Left lobe of liver (tissue), 2 donors: Measurements from ENCODE around the gene RGMB. TPM values are rescaled to one million over a fixed set of nuclear protein-coding genes. Genes with fewer than 3 reads are reported as not detected.
"Not testable (repeated sequence)": the region's sequence is repeated elsewhere in the genome, so short reads cannot be mapped to it uniquely, and the experiment has no call there.

ENCODE experiments used
- ATAC-seq: fragments of 200-7000 bp; cut with Tn5 transposase; one replicate; pipeline ENCODE4 v1.9.1; 2020; ENCODE audit warnings: mild to moderate bottlenecking, moderate library complexity
- DNase-seq: peaks from one replicate; pipeline ENCODE4 v3.0.0-alpha.2; 2020; ENCODE audit warnings: low spot score
- total RNA-seq: library from RNA; stranded (reverse); gene quantifications from one replicate; pipeline ENCODE4 v1.2.1, GENCODE V29; 2021
- donor health status: DM: no; HTN: no; CAD: no; lungs with moderate emphysema.
- donor health status: DM: no; HTN: yes; CAD: no.

RGMB gene, protein sequence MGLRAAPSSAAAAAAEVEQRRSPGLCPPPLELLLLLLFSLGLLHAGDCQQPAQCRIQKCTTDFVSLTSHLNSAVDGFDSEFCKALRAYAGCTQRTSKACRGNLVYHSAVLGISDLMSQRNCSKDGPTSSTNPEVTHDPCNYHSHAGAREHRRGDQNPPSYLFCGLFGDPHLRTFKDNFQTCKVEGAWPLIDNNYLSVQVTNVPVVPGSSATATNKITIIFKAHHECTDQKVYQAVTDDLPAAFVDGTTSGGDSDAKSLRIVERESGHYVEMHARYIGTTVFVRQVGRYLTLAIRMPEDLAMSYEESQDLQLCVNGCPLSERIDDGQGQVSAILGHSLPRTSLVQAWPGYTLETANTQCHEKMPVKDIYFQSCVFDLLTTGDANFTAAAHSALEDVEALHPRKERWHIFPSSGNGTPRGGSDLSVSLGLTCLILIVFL
- 6.0 TPM for total RNA-seq

DNA sequence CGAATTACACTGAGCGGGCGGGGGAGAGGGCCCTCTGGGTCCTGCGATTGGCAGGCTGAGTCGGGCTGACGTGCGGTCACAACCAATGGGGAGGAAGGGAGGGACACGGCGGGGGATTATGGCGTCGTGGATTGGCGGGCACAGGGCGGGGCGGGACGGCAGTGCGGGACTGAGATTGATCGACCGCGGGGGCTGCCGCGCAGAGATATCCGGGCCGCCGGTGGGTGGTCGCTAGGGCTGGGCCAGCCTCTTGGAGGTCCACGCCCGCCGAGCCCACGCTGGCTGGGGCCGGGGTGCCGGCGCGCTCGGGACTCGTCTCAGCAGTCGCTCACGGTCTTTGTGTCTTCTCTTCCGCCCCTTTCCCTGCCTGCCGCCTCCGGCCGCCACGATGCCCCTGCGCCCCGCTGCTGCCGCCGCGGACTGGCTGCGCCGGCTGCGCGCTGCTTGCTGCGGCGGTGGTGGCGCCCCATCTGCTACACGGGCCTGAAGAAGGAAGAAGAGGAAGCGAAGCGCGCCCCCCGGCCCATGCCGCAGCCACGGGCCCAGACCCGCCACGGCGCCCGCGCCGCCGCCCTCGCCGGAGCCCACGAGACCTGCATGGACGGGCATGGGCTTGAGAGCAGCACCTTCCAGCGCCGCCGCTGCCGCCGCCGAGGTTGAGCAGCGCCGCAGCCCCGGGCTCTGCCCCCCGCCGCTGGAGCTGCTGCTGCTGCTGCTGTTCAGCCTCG lies at the start of gene RGMB:
Gene RGMB (plus strand): TSS at position 200 of the 728 bp plus-strand sequence. CDS start 408 bp downstream, at position 608.
- ATAC-seq (peak; percentile 85), DNase-seq (peak; percentile 98)

DNA sequence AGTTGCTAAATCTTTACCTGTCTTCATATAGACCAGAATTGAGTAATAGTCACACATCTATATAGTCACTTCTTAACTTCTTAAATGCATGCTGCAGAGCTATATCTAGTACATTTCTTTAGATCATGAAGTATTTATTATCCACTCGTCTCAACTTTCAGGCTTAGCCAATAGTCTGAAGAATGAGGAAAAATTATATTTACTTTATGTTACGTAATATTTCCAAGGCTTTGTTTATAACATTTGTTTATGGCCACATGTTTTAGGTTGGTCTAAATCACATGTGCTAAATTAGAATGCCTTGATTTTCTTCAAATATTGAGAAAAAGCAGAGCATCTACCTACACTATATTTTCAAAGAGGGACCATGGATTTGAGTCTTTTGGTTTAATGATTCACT lies 47.2 kb upstream of the RGMB start:
- no peak for ATAC-seq
- no peak for DNase-seq

DNA sequence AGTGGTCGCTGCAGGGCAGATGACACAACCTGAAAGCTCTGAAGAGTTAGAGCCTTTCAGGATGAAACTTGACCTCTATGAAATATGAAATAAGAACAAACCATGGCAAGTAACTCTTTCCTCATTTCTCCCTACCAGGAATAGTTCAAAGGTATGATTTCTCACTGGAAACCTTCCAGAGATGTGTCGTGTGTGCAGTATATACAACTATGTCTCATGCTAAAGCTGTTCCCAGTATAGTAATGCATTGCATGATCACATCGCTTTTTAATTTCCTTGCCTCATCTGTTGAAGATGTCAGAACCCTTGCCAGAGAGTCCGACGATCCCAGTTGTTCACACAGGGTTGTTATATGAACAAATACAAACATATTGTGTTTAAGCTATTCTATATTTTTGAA lies 45.8 kb upstream of the RGMB start:
- ATAC-seq (no peak), DNase-seq (no peak)

DNA sequence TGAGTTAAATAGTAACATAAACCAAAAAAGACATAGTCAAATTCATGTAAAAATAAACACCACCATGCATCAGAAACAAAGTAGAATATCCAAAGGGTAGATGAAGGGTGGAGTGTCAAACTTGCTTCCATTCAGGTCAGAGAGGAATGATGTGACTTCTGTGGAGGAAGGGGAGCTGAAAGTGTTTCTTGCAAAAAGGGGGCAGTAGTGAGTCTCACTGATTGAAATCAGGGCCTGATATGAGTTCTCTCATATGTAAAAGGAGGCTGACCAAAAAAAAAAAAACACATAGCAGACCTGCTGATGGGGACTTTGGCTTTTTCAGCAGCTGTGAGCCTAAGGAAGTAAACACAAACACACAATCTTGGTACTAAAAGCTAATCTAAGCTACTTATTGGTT lies 38.8 kb upstream of the RGMB start:
- ATAC-seq (no peak), DNase-seq (no peak)

DNA sequence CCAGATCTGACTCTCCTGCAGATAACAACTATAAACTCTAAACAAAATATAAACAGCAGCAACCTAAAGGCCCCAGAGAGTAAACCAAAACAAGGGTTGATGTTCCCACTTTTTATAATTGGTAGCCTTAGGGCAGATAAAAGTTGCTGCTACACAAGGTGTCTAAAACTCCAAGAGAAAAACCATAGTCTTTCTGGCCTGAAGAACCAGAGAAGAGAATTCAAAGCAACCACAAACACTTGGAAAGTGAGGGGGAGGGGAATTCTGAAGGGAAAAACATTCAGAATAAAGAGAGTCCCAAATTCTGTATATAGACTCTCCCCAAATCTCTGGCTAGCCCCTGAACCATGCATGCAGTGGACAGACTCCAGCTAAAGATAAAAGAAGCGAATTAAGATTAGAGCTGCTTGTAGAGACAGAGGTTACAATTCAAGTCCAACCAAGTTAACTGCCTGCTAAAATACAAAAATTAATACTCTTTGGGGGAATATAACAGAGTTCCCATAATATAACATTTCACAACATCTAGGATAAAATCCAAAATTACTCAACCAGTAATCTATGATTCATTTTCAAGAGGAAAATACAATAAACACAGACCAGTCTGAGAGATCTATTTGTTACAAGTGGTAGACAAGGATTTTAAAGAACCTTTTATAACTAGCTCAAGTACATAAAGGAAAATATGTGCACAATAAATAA lies 37.5 kb upstream of the RGMB start:
- ATAC-seq (no peak), DNase-seq (no peak)

DNA sequence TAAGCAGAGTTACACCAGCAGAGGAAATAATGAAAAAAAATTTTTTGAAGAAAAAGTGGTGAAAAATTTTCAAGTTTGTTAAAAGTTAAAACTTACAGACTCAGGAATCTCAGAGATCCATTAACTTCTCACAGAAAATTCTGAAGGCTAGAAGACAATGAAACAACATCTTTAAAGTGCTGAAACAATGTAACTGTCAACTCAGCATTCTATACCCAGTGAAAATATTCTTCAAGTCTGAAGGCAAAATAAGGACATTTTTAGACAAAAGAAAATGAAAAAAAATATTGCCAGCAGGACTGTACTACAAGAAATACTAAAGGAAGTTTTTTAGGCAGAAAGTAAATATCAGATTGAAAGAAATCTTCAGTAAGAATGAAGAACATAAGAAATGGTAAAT lies 36.7 kb upstream of the RGMB start:
- ATAC-seq (no peak), DNase-seq (no peak)

DNA sequence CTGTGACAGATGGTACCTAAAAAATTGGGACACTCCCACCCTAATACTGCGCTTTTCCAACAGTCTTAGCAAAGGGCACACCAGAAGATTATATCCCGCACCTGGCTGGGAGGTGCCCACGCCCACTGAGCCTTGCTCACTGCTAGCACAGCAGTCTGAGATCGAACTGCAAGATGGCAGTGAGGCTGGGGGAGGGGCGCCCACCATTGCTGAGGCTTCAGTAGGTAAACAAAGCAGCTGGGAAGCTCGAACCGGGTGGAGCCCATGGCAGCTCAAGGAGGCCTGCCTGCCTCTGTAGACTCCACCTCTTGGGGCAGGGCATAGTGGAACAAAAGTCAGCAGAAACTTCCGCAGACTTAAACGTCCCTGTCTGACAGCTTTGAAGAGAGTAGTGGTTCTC lies 36.0 kb upstream of the RGMB start:
- not testable (repeated sequence) for DNase-seq, ATAC-seq

DNA sequence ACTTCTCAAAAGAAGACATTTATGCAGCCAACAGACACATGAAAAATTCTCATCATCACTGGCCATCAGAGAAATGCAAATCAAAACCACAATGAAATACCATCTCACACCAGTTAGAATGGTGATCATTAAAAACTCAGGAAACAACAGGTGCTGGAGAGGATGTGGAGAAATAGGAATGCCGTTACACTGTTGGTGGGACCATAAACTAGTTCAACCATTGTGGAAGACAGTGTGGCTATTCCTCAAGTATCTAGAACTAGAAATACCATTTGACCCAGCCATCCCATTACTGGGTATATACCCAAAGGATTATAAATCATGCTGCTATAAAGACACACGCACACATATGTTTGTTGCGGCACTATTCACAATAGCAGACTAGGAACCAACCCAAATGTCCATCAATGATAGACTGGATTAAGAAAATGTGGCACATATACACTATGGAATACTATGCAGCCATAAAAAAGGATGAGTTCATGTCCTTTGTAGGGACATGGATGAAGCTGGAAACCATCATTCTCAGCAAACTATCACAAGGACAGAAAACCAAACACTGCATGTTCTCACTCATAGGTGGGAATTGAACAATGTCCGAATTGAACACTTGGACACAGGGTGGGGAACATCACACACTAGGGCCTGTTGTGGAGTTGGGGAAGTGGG lies 34.8 kb upstream of the RGMB start:
- not testable (repeated sequence) for DNase-seq, ATAC-seq

DNA sequence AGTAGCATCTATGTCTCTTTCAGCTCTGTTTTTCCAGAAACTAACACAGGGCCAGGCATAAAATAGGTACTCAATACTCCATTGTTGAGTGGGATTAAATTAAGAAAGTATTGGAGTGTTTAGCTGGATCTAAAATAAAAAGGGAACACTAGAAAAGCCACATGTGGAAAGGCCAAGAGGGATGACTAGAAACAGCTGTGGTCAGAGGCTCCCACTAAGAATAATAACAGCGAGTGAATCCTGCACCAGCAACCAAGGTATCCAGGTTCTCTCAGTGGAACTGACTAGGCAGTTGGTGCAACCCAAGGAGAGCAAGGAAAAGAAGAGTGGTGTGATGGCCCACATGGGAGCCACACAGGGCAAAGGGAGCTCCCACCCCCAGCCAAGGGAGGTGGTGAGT lies 31.5 kb upstream of the RGMB start:
- no peak for DNase-seq
- ATAC-seq = no peak

DNA sequence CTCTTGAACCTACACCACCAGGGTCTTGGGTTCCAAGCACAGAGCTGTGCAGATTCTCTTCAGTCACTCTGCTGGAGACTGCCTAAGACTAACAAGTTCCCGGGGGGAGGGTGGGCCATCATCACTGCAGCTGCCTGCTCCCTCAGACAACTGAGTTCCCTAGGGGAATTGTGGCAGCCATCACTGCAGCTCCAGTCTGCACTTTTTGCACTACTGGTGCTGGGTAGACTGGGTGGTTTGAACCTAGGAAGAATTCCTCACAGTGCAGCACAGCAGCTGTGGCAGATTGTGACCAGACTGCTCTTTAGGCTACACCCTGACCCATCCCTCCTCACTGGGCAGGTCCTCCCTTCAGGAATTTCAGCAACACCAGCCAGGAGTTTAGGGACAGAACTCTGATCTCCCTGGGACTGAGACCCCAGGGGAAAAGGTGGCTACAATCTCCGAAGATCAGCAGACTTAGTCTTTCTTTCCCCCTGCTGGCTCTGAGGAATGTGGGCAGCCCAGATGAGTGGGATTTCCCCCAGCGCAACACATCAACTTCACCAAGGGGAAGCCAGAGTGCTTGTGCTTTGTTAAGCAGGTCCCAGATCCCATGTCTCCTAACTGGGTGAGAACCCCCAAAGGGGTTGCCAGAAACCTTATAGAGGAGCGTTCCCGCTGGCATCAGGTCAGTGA lies 30.9 kb upstream of the RGMB start:
- DNase-seq = no peak
- ATAC-seq = no peak

DNA sequence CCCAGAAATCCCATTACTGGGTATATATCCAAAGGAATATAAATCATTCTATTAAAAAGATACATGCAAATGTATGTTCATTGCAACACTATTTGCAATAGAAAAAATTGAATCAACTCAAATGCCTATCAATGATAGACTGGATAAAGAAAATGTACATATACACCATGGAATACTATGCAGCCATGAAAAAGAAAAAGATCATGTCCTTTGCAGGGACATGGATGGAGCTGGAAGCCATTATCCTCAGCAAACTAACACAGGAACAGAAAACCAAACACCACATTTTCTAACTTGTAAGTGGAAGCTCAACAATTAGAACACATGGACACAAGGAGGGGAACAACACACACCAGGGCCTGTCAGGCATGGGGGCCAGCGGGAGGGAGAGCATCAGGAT lies 25.2 kb upstream of the RGMB start:
- DNase-seq, ATAC-seq: not testable (repeated sequence)

DNA sequence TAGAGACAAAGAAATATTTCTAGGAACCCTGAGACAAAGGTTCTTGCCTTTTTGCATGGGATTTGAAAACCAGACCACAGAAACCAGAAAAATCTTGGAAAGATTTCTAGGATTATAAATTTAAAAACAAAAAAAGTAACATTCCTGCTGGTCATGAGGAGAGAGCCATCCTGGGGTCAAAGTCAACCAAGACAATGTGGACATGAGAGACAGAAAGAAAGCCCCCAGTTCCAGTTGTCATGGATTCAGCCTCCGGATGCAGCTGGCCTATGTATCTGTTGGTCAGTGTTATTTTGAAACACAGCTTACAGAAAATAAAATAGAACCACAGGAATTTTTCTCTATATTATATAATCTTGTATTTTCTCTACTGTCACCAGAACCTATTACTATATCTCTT lies 24.4 kb upstream of the RGMB start:
- no peak for ATAC-seq
- no peak for DNase-seq

DNA sequence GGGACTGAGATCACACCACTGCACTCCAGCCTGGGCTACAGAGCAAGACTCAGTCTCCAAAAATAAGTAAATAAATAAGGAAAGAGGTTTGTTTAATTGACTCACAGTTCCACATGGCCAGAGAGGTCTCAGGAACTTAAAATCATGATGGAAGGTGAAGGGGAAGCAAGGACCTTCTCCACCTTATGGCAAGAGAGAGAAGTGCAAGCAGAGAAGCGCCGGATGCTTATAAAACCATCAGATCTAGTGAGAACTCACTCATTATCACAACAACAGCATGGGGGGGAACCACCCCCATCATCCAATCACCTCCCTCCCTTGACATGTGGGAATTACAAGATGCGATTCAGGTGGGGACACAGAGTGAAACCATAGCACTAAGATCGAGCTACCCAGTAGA lies 22.8 kb upstream of the RGMB start:
- DNase-seq = no peak
- peak; percentile 40 for ATAC-seq

DNA sequence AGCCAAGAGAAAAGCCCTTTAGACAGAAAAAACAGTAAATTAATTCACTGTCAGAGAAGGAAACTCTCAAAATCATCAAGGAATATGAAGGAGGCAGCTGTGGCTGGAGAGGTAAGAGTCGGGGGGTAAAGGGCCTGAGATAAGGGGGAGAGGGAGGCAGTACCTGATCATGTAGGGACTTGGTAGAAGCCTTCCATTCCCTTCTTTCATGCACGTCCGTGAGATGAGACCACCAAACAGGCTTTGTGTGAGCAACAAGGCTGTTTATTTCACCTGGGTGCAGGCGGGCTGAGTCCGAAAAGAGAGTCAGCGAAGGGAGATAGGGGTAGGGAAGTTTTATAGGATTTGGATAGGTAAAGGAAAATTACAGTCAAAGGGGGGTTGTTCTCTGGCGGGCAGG lies 21.1 kb upstream of the RGMB start:
- ATAC-seq, DNase-seq: not testable (repeated sequence)

DNA sequence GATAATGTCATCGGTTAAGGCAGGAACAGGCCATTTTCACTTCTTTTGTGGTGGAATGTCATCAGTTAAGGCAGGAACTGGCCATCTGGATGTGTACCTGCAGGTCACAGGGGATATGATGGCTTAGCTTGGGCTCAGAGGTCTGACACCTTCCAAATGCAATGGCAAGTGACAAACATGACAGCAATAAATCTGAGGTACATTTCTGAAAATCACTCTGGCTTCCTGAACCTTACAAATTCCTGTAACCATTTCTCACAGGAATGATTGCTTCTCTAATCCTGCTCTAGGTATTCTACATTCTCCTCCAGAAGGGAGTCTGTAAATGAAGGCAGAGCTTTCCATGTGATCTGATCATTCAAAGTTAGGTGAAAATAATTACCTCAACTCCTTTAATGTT lies 20.7 kb upstream of the RGMB start:
- DNase-seq, ATAC-seq: not testable (repeated sequence)

DNA sequence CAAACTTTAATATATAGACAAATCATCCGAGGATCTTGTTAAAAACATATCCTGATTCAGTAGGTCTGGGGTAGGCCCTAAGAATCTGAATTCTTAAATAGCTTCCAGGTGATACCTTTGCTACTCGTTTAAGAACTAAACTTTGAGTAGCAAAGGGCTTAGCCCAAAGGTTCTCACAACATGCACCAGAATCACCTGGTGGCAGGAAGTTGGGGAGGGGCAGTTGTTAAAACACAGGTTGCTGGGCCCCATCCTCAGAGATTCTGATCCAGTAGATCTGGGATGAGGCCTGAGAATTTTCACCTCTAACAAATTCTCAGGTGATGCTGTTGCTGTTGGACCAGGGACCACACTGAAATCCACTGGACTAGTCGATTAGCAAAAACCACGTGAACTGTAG lies 20.0 kb upstream of the RGMB start:
- DNase-seq (no peak), ATAC-seq (no peak)

DNA sequence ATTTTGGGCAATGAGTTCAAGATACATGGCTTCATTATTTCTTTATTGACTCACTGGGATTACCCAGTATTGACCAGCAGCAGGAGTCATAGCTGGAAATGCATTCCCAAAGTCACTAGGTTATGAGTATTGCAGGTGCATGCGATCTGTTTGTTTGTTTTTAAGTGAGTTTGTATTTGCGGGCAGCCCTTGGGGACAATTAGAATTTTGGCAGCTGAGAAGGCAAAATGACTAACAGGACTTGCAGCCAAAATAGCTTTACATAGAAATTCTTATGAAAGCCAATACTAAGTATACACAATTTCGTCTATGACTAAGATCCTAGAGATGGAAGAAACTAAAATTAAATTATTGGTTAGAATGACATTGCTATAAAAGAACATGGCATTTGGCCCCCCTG lies 18.1 kb upstream of the RGMB start:
- no peak for ATAC-seq
- DNase-seq = no peak

DNA sequence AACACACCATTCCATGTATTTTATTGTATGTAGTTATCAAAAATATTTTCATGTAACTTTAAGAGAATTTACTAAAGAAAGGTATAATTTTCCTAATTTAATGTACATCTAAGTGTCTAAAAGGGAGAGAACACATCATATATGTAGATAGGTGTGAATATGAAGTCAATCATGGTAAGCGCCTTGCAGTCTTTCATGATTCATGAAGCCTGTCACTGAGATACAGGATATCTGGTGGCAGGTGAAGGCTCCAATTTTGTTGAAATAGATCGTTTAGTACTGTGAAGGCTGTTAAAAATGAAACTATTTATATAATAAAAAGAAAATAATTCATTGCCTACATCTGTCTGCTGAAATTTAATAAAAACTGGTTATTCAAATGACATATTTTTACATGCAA lies 15.5 kb upstream of the RGMB start:
- ATAC-seq (no peak), DNase-seq (no peak)

DNA sequence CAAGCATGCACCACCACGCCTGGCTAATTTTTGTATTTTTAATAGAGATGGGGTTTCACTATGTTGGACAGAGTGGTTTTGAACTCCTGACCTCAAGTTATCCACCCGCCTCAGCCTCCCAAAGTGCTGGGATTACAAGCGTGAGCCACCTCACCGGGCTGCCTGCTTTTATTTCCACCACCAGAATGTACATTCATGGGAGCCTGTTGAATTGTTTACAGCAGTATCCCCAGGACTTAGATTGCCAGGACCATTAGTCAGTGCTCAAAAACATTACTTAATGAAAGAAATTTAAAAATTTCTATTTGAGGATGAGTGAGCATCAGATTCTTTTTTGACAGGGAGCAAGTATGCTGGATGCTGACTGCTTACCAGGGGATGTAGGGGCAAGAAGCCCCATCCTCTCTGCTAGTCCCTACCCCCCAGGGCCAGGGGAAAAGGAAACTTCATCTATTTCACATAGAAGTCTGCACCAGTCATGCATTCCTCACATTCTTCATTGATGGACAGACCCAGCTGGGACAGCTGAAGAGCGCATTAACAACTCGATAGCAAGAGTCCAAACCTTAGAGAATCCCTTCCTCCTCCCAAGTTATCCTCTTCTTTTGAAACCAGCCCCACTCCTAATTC lies 10.3 kb upstream of the RGMB start:
- DNase-seq (no peak), ATAC-seq (no peak)

DNA sequence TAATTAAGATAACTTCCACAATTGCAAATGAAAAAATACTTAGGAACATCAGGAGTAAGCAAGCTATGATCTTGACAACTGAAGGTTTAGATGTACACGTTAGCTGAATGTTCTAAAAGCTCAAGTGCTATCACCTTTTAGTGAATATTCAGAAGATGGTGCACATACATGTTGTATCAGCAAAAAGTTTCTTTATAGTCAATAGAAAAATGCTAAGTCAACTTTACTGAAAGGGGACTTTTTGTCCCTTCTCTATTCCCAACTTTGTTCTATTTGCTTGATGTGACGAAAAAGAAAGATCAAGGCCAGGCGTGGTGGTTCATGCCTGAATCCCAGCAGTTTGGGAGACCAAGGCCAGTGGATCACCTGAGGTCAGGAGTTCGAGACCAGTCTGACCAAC lies 7.6 kb upstream of the RGMB start:
- no peak for ATAC-seq
- no peak for DNase-seq
